GM18870 (cell line): ENCODE measurements around the gene TAS2R5.
A peak's percentile ranks its signal among the peaks of the same experiment; 100 is the strongest.
"Not testable (repeated sequence)": the region's sequence is repeated elsewhere in the genome, so short reads cannot be mapped to it uniquely, and the experiment has no call there.

Source experiments
- ATAC-seq: cut with Tn5 transposase; IDR thresholded peaks from one replicate; pipeline ENCODE4 v1.9.1; 2021; ENCODE audit warnings: moderate library complexity; ENCODE audit not compliant: unreplicated experiment

TAS2R5 gene, protein sequence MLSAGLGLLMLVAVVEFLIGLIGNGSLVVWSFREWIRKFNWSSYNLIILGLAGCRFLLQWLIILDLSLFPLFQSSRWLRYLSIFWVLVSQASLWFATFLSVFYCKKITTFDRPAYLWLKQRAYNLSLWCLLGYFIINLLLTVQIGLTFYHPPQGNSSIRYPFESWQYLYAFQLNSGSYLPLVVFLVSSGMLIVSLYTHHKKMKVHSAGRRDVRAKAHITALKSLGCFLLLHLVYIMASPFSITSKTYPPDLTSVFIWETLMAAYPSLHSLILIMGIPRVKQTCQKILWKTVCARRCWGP

DNA sequence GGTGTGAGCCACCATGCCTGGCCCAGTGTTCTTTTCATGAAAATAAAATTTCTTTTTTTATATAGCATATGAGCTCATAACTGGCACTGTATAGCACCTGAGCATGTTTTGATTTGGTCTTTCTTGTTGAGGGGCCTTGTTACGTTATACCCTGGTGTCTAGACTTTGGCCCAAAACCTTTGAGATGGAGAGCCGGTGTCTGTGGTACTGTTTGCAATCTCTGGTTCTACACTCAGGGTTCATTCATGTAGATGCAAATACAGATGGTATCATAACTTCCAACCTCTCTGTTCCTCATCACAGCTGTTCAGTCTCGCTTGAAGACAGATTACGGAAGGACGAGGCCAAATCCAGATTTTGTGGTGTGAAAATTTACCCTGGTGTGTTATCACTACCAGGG is at the start of gene TAS2R5:
Gene TAS2R5 (plus strand): TSS at position 301 of the 400 bp plus-strand sequence. CDS start 145 bp downstream, outside the sequence.
- ATAC-seq, result no peak

DNA sequence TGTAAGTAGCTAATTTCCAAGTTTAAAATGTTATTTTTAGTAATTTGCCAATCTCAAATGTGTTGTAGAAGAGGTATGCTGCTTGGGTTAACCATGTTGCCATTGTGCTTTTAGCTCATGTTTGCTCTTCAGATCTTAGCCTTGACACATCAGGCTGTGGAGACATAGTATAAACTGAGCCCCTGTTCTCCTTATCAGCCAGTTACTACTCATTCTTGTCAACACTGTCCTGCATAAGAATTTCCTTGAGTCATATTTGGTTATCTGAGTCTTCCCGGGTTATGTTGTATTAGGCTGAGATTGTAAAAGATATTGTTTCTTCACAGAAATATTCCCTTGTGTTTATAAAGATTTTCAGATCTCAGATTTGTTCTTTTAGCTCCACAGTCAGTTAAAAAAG is 47.8 kb upstream of the TAS2R5 start:
- no peak for ATAC-seq

DNA sequence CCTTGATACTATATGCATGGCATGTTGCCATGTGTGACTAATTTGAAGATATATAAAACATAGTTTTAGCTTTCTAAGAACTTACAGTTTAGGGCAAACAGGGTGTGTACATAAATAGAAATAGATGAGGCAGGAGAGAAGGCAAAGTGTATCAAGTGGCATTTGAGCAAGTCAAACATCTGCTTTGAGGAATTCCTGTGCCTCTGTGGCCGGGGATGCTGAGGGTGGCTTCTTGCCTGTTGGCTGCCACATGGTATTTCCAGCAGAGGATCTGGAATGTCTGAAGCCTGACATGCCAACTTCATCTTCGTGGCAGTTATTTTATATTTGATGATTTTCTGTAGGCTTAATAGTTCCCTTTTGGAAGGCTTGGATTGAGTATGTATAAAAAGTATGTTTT is 45.9 kb upstream of the TAS2R5 start:
- ATAC-seq, result no peak

DNA sequence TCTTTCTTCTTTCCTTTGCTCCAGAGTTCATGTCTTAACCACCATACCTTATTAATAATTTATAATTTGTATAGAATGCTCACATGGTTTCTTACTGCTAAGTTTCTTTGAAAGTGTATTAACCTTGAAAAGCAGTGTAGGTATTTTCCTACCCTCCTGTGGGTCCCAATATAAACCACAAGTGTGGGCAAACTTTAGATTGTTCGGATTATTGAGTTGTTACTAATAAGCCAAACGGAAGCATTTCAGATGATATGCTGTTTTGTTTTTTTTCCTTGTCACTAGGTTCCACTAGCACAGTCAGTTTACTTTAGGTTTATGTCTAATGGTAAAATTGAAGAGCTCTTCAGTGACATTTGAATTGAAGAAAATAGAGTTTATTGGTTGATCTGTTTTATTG is 41.6 kb upstream of the TAS2R5 start:
- ATAC-seq, result no peak

DNA sequence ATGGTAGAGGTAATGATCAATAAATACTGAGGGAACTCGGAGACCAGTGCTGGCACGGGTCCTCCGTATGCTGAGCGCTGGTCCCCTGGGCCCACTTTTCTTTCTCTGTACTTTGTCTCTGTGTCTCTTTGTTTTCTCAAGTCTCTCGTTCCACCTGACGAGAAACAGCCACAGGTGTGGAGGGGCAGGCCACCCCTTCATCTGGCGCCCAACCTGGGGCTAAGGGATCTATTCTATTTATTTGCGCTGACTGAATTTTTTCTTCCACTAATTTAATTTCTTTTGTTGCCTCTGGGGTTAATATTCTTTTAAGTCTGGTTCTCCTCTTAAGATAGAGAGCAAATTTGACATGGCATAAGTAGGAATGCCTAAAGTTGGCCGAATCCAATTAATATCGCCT is 38.1 kb upstream of the TAS2R5 start:
- not testable (repeated sequence) for ATAC-seq

DNA sequence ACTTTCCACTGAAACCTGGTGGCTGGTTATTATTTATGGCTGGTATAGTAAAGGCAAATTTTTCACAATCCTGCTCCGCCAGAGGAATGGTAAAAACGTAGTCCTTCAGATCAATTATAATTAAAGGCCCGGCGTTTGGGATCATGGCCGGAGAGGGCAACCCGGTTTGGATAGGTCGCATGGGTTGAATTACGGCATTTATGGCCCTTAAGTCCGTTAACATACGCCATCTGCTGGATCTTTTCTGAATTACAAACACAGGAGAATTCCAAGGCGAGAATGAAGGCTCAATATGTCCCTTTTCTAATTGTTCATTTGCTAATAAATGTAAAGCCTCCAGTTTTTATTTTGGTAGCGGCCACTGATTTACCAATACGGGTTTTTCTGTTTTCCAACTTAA is 37.4 kb upstream of the TAS2R5 start:
- no peak for ATAC-seq

DNA sequence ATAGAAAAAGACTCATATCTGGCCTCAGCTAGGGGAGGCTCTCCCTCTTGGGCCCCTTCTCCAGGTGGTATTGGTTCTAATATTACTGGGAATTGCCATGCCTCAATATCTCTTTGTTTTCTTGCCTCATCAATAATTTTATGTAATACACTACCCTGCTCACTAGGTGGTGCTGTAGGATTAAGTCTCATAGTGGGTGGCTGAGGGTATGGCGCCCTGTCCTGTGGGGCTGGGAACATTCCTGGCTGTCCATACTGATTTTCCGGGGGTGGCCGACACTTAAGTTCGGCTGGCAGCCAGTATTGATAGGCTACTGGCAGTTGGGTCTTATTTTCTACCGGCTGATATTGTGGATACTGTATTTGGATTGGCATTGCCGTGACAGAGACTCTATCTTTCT is 35.1 kb upstream of the TAS2R5 start:
- no peak for ATAC-seq

DNA sequence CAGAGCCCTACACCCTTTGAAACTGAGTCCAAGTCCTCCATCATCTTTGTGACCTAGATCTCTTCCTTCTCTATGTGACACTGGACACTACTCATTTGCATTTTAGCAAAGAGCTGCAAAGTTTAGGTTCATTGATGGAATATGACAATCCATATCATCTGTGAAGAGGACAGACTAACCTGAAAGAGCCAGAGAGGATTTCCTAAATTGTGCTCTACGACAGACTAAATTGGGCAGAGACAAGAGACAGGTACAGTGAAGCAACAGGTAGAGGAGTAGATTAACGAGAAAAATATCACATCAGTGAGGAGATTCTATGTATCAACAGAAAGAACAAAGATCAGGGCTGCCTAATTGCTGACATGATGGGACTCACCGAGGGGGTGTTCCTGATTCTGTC is 26.2 kb upstream of the TAS2R5 start, which contains the start of gene TAS2R3:
Gene TAS2R3 (plus strand): TSS at position 301 of the 400 bp plus-strand sequence. CDS start 62 bp downstream, at position 363.
- no peak for ATAC-seq

DNA sequence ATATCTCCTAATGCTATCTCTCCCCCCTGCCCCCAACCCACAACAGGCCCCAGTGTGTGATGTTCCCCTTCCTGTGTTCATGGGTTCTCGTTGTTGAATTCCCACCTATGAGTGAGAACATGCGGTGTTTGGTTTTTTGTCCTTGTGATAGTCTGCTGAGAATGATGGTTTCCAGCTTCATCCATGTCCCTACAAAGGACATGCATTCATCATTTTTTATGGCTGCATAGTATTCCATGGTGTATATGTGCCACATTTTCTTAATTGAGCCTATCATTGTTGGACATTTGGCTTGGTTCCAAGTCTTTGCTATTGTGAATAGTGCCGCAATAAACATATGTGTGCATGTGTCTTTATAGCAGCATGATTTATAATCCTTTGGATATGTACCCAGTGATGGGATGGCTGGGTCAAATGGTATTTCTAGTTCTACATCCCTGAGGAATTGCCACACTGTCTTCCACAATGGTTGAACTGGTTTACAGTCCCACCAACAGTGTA is 19.9 kb upstream of the TAS2R5 start:
- not testable (repeated sequence) for ATAC-seq

DNA sequence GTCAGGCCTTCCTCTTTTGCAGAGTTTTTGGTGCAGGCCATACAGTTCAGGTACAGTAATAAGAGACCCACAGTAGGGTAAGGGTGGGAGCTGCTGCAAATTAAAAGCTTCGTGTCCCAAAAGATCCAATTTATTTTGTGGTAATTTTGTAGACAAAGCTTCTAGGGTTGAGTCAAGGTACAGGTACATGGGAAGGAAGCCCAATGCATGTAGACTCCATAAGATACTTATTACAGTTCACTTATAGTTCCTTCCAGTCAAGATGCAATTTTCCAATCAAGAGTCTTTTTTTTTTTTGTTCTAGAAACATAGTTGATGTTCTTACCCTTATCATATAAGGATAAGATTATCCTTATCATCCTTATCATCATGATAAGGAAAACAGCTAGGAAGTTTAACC is 13.6 kb upstream of the TAS2R5 start, which contains the start of gene TAS2R4:
Gene TAS2R4 (plus strand): TSS at position 301 of the 400 bp plus-strand sequence. CDS start 1,815 bp downstream, outside the sequence.
- ATAC-seq, result no peak

DNA sequence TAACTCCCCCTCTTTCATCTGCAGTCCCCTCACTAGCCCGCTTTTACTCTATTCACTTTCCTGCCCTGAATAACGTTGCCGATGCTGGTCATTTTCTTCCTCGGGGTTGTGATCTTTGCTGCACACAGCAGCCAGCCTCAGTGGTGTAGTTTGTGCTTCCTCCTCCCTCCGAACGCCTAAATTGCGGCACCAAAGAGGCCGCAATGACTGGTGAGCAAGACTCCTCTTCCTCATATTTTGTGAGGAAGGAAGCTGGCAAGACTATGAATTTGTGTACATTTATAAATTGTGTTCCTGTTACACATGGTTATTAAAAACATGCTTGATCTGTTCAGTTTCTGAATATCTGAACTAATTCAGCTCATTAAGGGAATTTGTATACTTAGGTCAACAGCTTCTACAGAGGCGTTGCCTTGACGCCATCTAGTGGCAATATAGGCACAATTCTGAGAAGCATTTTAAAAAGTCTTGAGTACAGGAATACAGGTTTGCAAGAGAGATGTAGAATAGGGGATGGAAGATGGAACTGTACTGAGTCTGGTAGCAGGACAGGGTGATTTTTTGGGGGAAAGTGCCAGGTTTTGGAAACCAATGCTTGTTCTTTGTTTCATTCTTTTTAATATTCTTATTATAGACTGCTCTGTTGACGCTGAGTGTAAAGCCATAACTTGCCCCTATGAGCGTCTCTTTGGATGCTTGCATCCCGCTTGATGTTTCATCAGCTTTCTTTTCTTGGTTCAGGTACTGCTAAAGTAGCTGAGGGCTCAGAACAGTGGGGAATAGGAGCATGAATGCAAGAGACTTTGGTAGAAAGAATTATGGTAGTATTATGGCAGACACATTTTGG is 4.1 kb upstream of the TAS2R5 start:
- peak; percentile 72 for ATAC-seq

DNA sequence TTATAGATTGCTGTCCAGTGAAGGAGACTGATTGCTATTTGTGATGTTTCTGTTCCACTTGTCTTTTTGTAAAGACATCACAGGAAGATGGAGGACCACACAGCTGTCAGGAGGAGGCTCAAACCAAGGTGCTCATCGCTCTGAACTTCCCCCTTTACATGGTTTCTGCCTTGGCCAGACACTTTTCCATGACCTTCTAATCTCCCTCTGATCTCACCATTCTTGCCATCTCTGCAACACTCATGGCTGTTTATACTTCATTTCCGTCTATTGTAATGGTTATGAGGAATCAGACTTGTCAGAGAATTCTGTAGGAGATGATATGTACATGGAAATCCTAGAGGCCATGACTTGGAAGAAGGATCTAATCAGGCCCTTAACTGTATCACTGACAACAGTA is 1.7 kb upstream of the TAS2R5 start:
- ATAC-seq, result no peak

DNA sequence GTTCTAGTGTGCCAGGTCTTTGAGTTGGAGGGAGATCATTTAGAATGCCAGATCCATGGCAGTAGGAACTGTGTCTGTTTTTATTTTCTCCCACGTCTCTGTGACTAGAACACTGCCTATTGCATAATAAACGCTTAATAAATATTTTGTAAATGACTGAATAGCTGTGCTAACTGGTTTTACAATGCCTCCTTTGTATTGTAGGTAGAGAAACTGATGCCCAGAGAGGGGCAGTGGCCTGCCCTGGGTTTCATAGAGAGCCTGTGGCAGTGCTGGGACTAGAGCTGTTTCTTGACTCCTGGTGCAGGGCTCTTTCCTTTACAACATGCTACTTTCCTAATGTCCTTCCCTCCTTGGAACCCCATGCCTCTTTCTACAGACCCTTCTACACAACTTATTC is 2.5 kb downstream of the TAS2R5 start:
- no peak for ATAC-seq

DNA sequence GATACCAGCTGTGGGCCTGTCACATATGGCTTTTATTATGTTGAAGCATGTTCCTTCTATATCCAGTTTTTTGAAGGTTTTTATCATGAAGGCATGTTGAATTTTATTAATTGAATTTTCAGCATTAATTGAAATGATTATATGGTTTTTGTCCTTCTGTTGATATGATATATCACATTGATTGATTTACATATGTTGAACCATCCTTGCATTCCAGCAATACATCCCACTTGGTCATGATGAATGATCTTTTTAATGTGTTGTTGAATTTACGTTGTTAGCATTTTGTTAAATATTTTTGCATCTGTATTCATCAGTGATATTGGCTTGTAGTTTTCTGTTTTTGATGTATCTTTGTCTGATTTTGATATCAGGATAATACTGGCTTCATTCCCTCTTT is 30.1 kb downstream of the TAS2R5 start:
- no peak for ATAC-seq

DNA sequence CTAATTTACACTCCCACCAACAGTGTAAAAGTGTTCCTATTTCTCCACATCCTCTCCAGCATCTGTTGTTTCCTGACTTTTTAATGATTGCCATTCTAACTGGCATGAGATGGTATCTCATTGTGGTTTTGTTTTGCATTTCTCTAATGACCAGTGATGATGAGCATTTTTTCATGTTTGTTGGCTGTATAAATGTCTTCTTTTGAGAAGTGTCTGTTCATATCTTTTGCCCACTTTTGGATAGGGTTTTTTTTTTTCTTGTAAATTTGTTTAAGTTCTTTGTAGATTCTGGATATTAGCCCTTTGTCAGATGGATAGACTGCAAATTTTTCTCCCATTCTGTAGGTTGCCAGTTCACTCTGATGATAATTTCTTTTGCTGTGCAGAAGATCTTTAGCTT is 32.4 kb downstream of the TAS2R5 start:
- ATAC-seq, result not testable (repeated sequence)

DNA sequence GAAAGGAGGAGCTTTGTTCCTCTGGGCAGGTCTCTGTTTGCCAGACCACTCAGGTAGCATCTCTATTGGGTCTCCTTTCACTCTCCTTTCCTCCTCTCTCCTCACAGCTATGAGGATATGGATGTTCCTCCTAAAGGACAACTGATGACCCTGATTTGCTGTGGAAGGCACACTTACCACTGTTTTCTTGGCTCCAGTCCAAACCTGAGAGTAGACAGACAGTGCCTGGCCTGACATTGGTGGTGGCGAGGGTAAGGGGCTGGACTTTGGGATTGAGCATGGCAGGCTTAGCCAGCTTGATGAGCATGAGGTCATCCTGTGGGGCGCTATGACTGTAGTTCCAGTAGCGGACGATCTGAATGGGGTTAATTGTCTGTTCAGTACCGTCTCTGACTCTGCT is 47.7 kb downstream of the TAS2R5 start:
- no peak for ATAC-seq

DNA sequence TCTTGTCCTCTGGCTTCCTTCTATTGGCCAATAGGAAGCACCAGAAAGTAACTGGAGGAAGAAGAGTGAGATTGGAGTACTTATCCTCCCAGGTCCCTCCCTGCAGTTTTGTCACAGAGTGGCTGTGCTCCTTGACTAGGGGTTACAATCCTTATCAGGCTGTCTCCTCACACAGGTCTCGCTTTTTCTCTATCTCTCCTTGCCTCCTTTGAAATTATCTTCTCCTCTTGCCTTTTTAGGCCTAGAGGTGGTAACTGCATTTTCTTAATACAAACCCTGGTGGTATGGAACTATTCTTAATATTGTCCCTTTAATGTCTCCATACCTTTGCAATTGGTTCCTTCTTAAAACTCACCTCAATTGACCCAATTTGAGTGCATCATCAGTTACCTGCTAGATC is 48.6 kb downstream of the TAS2R5 start:
- ATAC-seq, result no peak

DNA sequence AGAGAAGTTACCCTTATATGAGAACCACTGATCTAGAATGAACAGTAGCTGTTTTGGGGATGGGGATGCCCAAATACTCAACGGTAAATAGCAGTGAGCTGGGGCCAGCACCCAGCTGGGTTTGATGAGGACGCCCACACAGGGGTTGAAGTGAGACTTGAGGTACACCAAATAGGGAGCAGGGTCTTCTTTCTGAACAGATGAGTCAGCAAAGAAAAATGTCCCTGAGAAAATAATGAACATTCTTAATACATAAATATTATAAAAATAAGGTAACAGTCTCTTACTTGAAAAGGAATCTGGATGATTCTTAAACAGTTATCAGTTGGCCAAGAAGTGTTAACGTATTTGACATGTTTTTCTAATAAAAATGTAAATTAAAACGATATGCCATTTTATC is 49.2 kb downstream of the TAS2R5 start:
- ATAC-seq, result no peak

DNA sequence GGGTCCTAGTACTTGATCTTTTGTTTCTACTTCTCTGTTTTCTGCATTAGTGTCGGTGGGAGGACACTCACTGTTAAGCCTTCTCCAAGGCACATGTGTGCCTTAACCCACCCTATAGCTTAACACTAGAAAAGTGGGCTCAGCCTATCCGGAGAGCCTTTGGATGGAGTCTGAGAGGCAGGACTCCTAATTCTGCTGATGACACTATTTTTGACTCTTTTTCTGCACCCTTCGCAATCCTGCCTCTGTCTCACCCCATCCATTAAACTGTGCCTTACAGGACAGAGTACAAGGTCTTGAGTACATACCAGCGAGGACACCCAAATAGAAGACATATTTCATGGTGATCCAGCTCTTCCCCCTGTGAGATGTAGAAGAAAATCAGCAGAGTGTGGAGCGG is 50.7 kb downstream of the TAS2R5 start:
- ATAC-seq, result no peak
